OCI-LY1 (cell line): ENCODE measurements around the gene CYGB.

ENCODE experiments used
- H2AFZ ChIP-seq: fragments of 200-600 bp; sonication (generic), shearing (Covaris generic); 2 replicates; pipeline ENCODE4 v1.6.0; 2014; ENCODE audit warnings: antibody characterized with exemption, mild to moderate bottlenecking, low read length
- H3F3A ChIP-seq: fragments of 200-600 bp; sonication (generic), shearing (Covaris generic); 2 replicates; pipeline ENCODE4 v1.6.0; 2014; ENCODE audit warnings: mild to moderate bottlenecking, antibody characterized with exemption, low read length, moderate library complexity; ENCODE audit not compliant: insufficient read depth
- H3K27ac ChIP-seq: fragments of 200-600 bp; sonication (generic); 2 replicates; pipeline ENCODE4 v1.5.1; 2014; ENCODE audit warnings: low read length, mixed run types, mild to moderate bottlenecking, low read depth; ENCODE audit not compliant: poor library complexity, severe bottlenecking
- H3K27me3 ChIP-seq: fragments of 200-600 bp; sonication (generic); 2 replicates; pipeline ENCODE4 v1.6.0; 2014; ENCODE audit warnings: antibody characterized with exemption, mild to moderate bottlenecking, low read length, moderate library complexity; ENCODE audit not compliant: insufficient read depth
- H3K36me3 ChIP-seq: fragments of 200-600 bp; sonication (generic); 2 replicates; pipeline ENCODE4 v1.6.1; 2014; ENCODE audit warnings: mild to moderate bottlenecking, antibody characterized with exemption, low read length, moderate library complexity, mixed read lengths; ENCODE audit not compliant: insufficient read depth
- H3K4me1 ChIP-seq: fragments of 200-600 bp; sonication (generic); 2 replicates; pipeline ENCODE4 v1.5.1; 2014; ENCODE audit warnings: mild to moderate bottlenecking, low read length, moderate library complexity; ENCODE audit not compliant: insufficient read depth, severe bottlenecking
- H3K4me2 ChIP-seq: fragments of 200-600 bp; sonication (generic), shearing (Covaris generic); 2 replicates; pipeline ENCODE4 v1.6.1; 2014; ENCODE audit warnings: low read length
- H3K4me3 ChIP-seq: fragments of 200-600 bp; sonication (generic); 2 replicates; pipeline ENCODE4 v1.5.1; 2014; ENCODE audit warnings: low read length, low read depth, mild to moderate bottlenecking, mixed read lengths; ENCODE audit not compliant: poor library complexity, severe bottlenecking
- H3K79me2 ChIP-seq: fragments of 200-600 bp; shearing (Covaris generic); 2 replicates; pipeline ENCODE4 v1.6.1; 2016; ENCODE audit warnings: mixed run types, low read length, mixed read lengths; ENCODE audit not compliant: insufficient read depth
- H3K9ac ChIP-seq: fragments of 200-600 bp; sonication (generic), shearing (Covaris generic); 2 replicates; pipeline ENCODE4 v1.6.1; 2014; ENCODE audit warnings: mild to moderate bottlenecking, low read length, mixed read lengths
- H3K9me2 ChIP-seq: fragments of 200-600 bp; sonication (generic), shearing (Covaris generic); 2 replicates; pipeline ENCODE4 v1.6.1; 2014; ENCODE audit warnings: low read depth, mild to moderate bottlenecking, low read length, mixed read lengths
- H3K9me3 ChIP-seq: fragments of 200-600 bp; shearing (Covaris generic); 2 replicates; pipeline ENCODE4 v1.6.1; 2014; ENCODE audit warnings: low read length, mixed read lengths
- H4K20me1 ChIP-seq: fragments of 200-600 bp; sonication (generic), shearing (Covaris generic); 2 replicates; pipeline ENCODE4 v1.6.0; 2016; ENCODE audit warnings: mild to moderate bottlenecking, low read length; ENCODE audit not compliant: insufficient read depth
- CTCF ChIP-seq: fragments of 200-600 bp; sonication (generic), shearing (Covaris generic); IDR thresholded peaks from 2 replicates; pipeline ENCODE4 v1.5.1; 2017; ENCODE audit warnings: mild to moderate bottlenecking, antibody characterized with exemption, low read length, moderate library complexity, mixed read lengths
- EZH2 ChIP-seq: fragments of 200-600 bp; sonication (generic), shearing (Covaris generic); IDR thresholded peaks from 2 replicates; pipeline ENCODE4 v1.8.0; 2017; ENCODE audit warnings: borderline replicate concordance, mixed run types, mild to moderate bottlenecking, antibody characterized with exemption, low read length, moderate library complexity, mixed read lengths

CYGB gene

GRCh38 chr17:76550712-76551615 is 13.5 kb upstream of the CYGB start:
- H3F3A ChIP-seq: no peaks in the 10 kb centered on the region
- H3K9ac ChIP-seq: no peak overlapping the region
- H3K9me3 ChIP-seq: no peaks in the 10 kb centered on the region
- H3K9me2 ChIP-seq: no peaks in the 10 kb centered on the region
- no peak overlapping the region for H3K4me2 ChIP-seq
- H3K4me1 ChIP-seq: no peaks in the 10 kb centered on the region
- no peak overlapping the region for H3K4me3 ChIP-seq
- H3K27ac ChIP-seq: no peak overlapping the region
- no peaks in the 10 kb centered on the region for H3K36me3 ChIP-seq
- TF ChIP-seq EZH2 (no peak), CTCF (no peak)
- H4K20me1 ChIP-seq: no peaks in the 10 kb centered on the region
- no peaks in the 10 kb centered on the region for H3K79me2 ChIP-seq
- H3K27me3 ChIP-seq: no peaks in the 10 kb centered on the region
- H2AFZ ChIP-seq: no peak overlapping the region

GRCh38 chr17:76549539-76549938 is 12.0 kb upstream of the CYGB start:
- Histone ChIP-seq H3K36me3 (no peaks in the 10 kb centered on the region), H3K27ac (no peak overlapping the region), H3K9me2 (no peaks in the 10 kb centered on the region), H3F3A (no peaks in the 10 kb centered on the region), H4K20me1 (no peaks in the 10 kb centered on the region), H3K4me3 (no peak overlapping the region), H3K27me3 (no peaks in the 10 kb centered on the region), H3K4me2 (no peak overlapping the region), H3K9ac (no peak overlapping the region), H3K79me2 (no peaks in the 10 kb centered on the region), H3K4me1 (no peaks in the 10 kb centered on the region), H2AFZ (no peak overlapping the region), H3K9me3 (no peaks in the 10 kb centered on the region)
- TF ChIP-seq EZH2 (no peak), CTCF (no peak)

GRCh38 chr17:76549215-76549518 is 11.7 kb upstream of the CYGB start:
- Histone ChIP-seq H3K36me3 (no peaks in the 10 kb centered on the region), H3K9me3 (no peaks in the 10 kb centered on the region), H3K9ac (no peak overlapping the region), H3K4me1 (no peaks in the 10 kb centered on the region), H3K4me2 (no peak overlapping the region), H3K4me3 (no peak overlapping the region), H3F3A (no peaks in the 10 kb centered on the region), H3K27ac (no peak overlapping the region), H4K20me1 (no peaks in the 10 kb centered on the region), H2AFZ (no peak overlapping the region), H3K9me2 (no peaks in the 10 kb centered on the region), H3K79me2 (no peaks in the 10 kb centered on the region), H3K27me3 (no peaks in the 10 kb centered on the region)
- TF ChIP-seq EZH2 (no peak), CTCF (no peak)
